HepG2 (cell line): ENCODE data around the gene OR4K17. TPM values are rescaled to one million over a fixed set of nuclear protein-coding genes. Genes with fewer than 3 reads are reported as not detected.

ENCODE experiments used
- ATAC-seq: fragments of 200-7000 bp; cut with Tn5 transposase; 3 replicates; pipeline ENCODE4 v1.9.1; 2020; ENCODE audit warnings: mild to moderate bottlenecking, moderate library complexity
- BruUV-seq: library from RNA; stranded (reverse); fragments of 400-500 nt; replicated peaks from 2 replicates; lab custom pipeline; 2021; lab: Mats Ljungman, UMichigan
- CTCF ChIA-PET: fragments of 300-600 bp; formaldehyde crosslinking; extraction: SDS; loops from one replicate; lab custom pipeline; 2021; ENCODE audit warnings: low total read pairs, inconsistent platforms, low intra/inter-chr PET ratio; lab: Yijun Ruan, JAX
- POLR2A ChIA-PET: fragments of 350-600 bp; sonication (Branson Sonifier 250); formaldehyde crosslinking; loops from one replicate; lab custom pipeline; 2020; ENCODE audit warnings: antibody characterized with exemption, inconsistent platforms; lab: Yijun Ruan, JAX
- DNase-seq: peaks from one replicate; pipeline ENCODE4 v3.0.0-alpha.2; 2015; ENCODE audit warnings: low spot score
- FAIRE-seq: peaks from 3 replicates; lab custom pipeline; 2011; peaks lifted over from hg19 to GRCh38; lab: Jason Lieb, UNC
- H2AFZ ChIP-seq: one replicate; pipeline ENCODE4 v1.6.1; 2011; ENCODE audit warnings: low read length, inconsistent platforms
- H3K27ac ChIP-seq: fragments of 300-600 bp; 3 replicates; pipeline ENCODE4 v1.8.0; 2011; ENCODE audit warnings: mixed run types, mild to moderate bottlenecking, mixed read lengths, low read length, inconsistent platforms; ENCODE audit not compliant: insufficient read depth; ENCODE audit errors: extremely low read length
- H3K27me3 ChIP-seq, 2 experiments: fragments of 200-600 bp in 1 of 2; 2 replicates in 1 of 2; 3 replicates in 1 of 2; pipeline versions ENCODE4 v1.6.0 to v1.8.0; 2011; ENCODE audit warnings: low read length in 2 of 2, mild to moderate bottlenecking in 2 of 2, moderate library complexity in 2 of 2, inconsistent platforms in 1 of 2; ENCODE audit not compliant: insufficient read depth in 2 of 2, control insufficient read depth in 1 of 2
- H3K36me3 ChIP-seq, 2 experiments: fragments of 200-600 bp in 1 of 2; replicated peaks in 1 of 2; 2 replicates in 1 of 2; 3 replicates in 1 of 2; pipeline versions ENCODE4 v1.5.1 to v1.8.0; 2011; ENCODE audit warnings: low read length in 2 of 2, inconsistent platforms in 1 of 2; ENCODE audit not compliant: insufficient read depth in 2 of 2, control insufficient read depth in 1 of 2
- H3K4me1 ChIP-seq: 2 replicates; pipeline ENCODE4 v1.5.1; 2012; ENCODE audit warnings: low read length, inconsistent platforms; ENCODE audit not compliant: insufficient read depth
- H3K4me2 ChIP-seq: 2 replicates; pipeline ENCODE4 v1.6.0; 2011; ENCODE audit warnings: low read depth, low read length, inconsistent platforms
- H3K4me3 ChIP-seq, 3 experiments: fragments of 200-600 bp in 1 of 3; sonication (generic), shearing (Covaris generic) in 1 of 3; replicated peaks in 1 of 3; 2 replicates each; pipeline ENCODE4 v1.5.1; 2011 to 2016; ENCODE audit warnings: low read length in 3 of 3, inconsistent platforms in 2 of 3, low read depth in 2 of 3, mild to moderate bottlenecking in 2 of 3, control low read depth in 1 of 3, mixed read lengths in 1 of 3; ENCODE audit not compliant: insufficient read depth in 1 of 3
- H3K79me2 ChIP-seq: one replicate; pipeline ENCODE4 v1.6.1; 2011; ENCODE audit warnings: low read length, inconsistent platforms; ENCODE audit not compliant: insufficient read depth
- H3K9ac ChIP-seq: 2 replicates; pipeline ENCODE4 v1.6.0; 2011; ENCODE audit warnings: mild to moderate bottlenecking, low read depth, low read length, inconsistent platforms; ENCODE audit not compliant: insufficient read depth
- H3K9me3 ChIP-seq: 2 replicates; pipeline ENCODE4 v1.5.1; 2012; ENCODE audit warnings: mild to moderate bottlenecking, low read length
- H4K20me1 ChIP-seq: 2 replicates; pipeline ENCODE4 v1.6.0; 2011; ENCODE audit warnings: inconsistent platforms, mild to moderate bottlenecking, low read length, moderate library complexity; ENCODE audit not compliant: insufficient read depth
- KLF9 ChIP-seq: IDR thresholded peaks from 2 replicates; pipeline ENCODE4 v1.6.1; 2016; ENCODE audit warnings: low read depth
- POLR2AphosphoS2 ChIP-seq: IDR thresholded peaks from 2 replicates; pipeline ENCODE4 v1.6.1; 2011; ENCODE audit warnings: low read depth, low read length, improper control_type of control experiment
- RBM39 ChIP-seq: fragments of 200-400 bp; formaldehyde crosslinking; IDR thresholded peaks from one replicate; pipeline ENCODE4 v1.6.1; 2018; ENCODE audit warnings: antibody characterized with exemption, mild to moderate bottlenecking, low read depth, low read length; ENCODE audit not compliant: poor library complexity, severe bottlenecking
- RXRA ChIP-seq: sonication (generic); formaldehyde crosslinking; IDR thresholded peaks from 2 replicates; pipeline ENCODE4 v1.5.1; 2020; ENCODE audit warnings: missing genetic modification reagents
- TAF1 ChIP-seq: sonication (generic); formaldehyde crosslinking; IDR thresholded peaks from 2 replicates; pipeline ENCODE4 v1.4.0; 2020; ENCODE audit warnings: missing genetic modification reagents
- TBP ChIP-seq: sonication (generic); formaldehyde crosslinking; IDR thresholded peaks from 2 replicates; pipeline ENCODE4 v1.5.0; 2020; ENCODE audit warnings: missing genetic modification reagents
- ZFP62 ChIP-seq: sonication (generic); formaldehyde crosslinking; IDR thresholded peaks from 2 replicates; pipeline ENCODE4 v1.4.0; 2020; ENCODE audit warnings: missing genetic modification reagents
- ZNF629 ChIP-seq: sonication (generic); formaldehyde crosslinking; conservative IDR thresholded peaks from 2 replicates; pipeline ENCODE4 v1.5.0; 2020; ENCODE audit warnings: missing genetic modification reagents
- ZNF772 ChIP-seq: sonication (generic); formaldehyde crosslinking; IDR thresholded peaks from 2 replicates; pipeline ENCODE4 v1.5.0; 2020; ENCODE audit warnings: mild to moderate bottlenecking, missing genetic modification reagents
- WGBS: methylation state at CpG from one replicate; pipeline ENCODE4 v1.1.6; 2017; ENCODE audit warnings: low lambda C conversion rate; 5-methylcytosine and 5-hydroxymethylcytosine counted together
- in situ Hi-C: cut with HindIII; loops from 2 replicates; pipeline ENCODE4 v1.10.0; 2017; ENCODE audit warnings: low pct_unique_long_range_greater_than_20kb; ENCODE audit not compliant: extremely low pct_ligation_motif_present
- intact Hi-C: fragments of 100-400 bp; cut with micrococcal nuclease; formaldehyde crosslinking; loops from one replicate; pipeline ENCODE4 v1.10.0; 2022; ENCODE audit not compliant: unreplicated experiment
- polyA plus RNA-seq, 8 experiments: library from polyadenylated mRNA; depleted of rRNA in 3 of 8; stranded (reverse) in 7 of 8; unstranded in 1 of 8; fragments of >200 nt; fragmentation: Illumina TruSeq in 4 of 8; extraction: Trizol in 4 of 8; gene quantifications; 2 replicates each; pipeline versions ENCODE4 v1.2.1 to v1.2.3, GENCODE V29; 2011 to 2016; ENCODE audit warnings: low read depth in 4 of 8, missing spikeins in 1 of 8, mixed read lengths in 1 of 8; ENCODE audit not compliant: insufficient read depth in 1 of 8
- total RNA-seq, 5 experiments: library from RNA; depleted of rRNA; stranded (reverse); fragments of >200 nt; fragmentation: Illumina TruSeq; extraction: Trizol; gene quantifications; 2 replicates each; pipeline ENCODE4 v1.2.3, GENCODE V29; 2016; ENCODE audit warnings: low read depth in 1 of 5
- TF ChIP-seq, protein P1 (sequence below): sonication (generic); formaldehyde crosslinking; IDR thresholded peaks from 2 replicates; pipeline ENCODE4 v1.5.0; 2020; ENCODE audit warnings: missing genetic modification reagents
- TF ChIP-seq, protein P2 (sequence below): sonication (generic); formaldehyde crosslinking; IDR thresholded peaks from 2 replicates; pipeline ENCODE4 v1.8.1; 2023; ENCODE audit warnings: mild to moderate bottlenecking, missing genetic modification reagents
- TF ChIP-seq, protein P3 (sequence below): sonication (generic); formaldehyde crosslinking; IDR thresholded peaks from 2 replicates; pipeline ENCODE4 v1.5.1; 2020; ENCODE audit warnings: mild to moderate bottlenecking, missing genetic modification reagents, borderline replicate concordance
- TF ChIP-seq, protein P4 (sequence below): sonication (generic); formaldehyde crosslinking; IDR thresholded peaks from 2 replicates; pipeline ENCODE4 v1.9.0; 2022; ENCODE audit warnings: low read depth, missing genetic modification reagents

OR4K17 gene
- total and polyA plus RNA-seq, 2 of the 13 experiments (the other 11 are each of a cell fraction or from before 2014, with no cell fraction given) = not detected

DNA sequence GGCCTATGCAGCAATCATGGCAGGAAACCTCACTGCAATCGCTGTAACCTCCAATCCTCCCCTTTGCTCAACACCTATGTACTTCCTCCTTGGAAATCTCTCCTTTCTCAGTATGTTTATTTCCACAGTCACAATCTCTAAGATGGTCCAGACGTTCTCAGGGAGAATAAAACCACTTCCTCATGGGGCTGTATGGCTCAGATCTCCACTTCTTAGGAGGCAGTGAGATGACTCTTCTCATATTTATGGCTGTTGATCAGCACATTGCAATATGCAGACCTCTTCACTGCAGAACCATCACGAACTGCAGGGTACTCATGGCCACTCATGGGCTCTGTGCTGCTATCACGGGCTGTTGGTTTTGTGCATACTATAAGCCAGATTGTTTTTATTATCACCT lies 17.1 kb upstream of the OR4K17 start:
- no peak for ATAC-seq
- H3K36me3 ChIP-seq = no peaks in the 10 kb centered on the region
- TF ChIP-seq ZNF772 (CRISPR knock-in tag) (no peak), ZFP62 (CRISPR knock-in tag) (no peak), POLR2AphosphoS2 (no peak), RXRA (no peak), KLF9 (CRISPR knock-in tag) (no peak), RBM39 (no peak), ZNF629 (CRISPR knock-in tag) (no peak), TBP (CRISPR knock-in tag) (no peak), TAF1 (CRISPR knock-in tag) (no peak)
- TF ChIP-seq, protein P1, sequence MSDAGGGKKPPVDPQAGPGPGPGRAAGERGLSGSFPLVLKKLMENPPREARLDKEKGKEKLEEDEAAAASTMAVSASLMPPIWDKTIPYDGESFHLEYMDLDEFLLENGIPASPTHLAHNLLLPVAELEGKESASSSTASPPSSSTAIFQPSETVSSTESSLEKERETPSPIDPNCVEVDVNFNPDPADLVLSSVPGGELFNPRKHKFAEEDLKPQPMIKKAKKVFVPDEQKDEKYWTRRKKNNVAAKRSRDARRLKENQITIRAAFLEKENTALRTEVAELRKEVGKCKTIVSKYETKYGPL (CRISPR knock-in tag) = no peak
- TF ChIP-seq, protein P2, sequence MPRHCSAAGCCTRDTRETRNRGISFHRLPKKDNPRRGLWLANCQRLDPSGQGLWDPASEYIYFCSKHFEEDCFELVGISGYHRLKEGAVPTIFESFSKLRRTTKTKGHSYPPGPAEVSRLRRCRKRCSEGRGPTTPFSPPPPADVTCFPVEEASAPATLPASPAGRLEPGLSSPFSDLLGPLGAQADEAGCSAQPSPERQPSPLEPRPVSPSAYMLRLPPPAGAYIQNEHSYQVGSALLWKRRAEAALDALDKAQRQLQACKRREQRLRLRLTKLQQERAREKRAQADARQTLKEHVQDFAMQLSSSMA (CRISPR knock-in tag) = no peak
- TF ChIP-seq, protein P3, sequence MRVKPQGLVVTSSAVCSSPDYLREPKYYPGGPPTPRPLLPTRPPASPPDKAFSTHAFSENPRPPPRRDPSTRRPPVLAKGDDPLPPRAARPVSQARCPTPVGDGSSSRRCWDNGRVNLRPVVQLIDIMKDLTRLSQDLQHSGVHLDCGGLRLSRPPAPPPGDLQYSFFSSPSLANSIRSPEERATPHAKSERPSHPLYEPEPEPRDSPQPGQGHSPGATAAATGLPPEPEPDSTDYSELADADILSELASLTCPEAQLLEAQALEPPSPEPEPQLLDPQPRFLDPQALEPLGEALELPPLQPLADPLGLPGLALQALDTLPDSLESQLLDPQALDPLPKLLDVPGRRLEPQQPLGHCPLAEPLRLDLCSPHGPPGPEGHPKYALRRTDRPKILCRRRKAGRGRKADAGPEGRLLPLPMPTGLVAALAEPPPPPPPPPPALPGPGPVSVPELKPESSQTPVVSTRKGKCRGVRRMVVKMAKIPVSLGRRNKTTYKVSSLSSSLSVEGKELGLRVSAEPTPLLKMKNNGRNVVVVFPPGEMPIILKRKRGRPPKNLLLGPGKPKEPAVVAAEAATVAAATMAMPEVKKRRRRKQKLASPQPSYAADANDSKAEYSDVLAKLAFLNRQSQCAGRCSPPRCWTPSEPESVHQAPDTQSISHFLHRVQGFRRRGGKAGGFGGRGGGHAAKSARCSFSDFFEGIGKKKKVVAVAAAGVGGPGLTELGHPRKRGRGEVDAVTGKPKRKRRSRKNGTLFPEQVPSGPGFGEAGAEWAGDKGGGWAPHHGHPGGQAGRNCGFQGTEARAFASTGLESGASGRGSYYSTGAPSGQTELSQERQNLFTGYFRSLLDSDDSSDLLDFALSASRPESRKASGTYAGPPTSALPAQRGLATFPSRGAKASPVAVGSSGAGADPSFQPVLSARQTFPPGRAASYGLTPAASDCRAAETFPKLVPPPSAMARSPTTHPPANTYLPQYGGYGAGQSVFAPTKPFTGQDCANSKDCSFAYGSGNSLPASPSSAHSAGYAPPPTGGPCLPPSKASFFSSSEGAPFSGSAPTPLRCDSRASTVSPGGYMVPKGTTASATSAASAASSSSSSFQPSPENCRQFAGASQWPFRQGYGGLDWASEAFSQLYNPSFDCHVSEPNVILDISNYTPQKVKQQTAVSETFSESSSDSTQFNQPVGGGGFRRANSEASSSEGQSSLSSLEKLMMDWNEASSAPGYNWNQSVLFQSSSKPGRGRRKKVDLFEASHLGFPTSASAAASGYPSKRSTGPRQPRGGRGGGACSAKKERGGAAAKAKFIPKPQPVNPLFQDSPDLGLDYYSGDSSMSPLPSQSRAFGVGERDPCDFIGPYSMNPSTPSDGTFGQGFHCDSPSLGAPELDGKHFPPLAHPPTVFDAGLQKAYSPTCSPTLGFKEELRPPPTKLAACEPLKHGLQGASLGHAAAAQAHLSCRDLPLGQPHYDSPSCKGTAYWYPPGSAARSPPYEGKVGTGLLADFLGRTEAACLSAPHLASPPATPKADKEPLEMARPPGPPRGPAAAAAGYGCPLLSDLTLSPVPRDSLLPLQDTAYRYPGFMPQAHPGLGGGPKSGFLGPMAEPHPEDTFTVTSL (CRISPR knock-in tag) = no peak
- TF ChIP-seq, protein P4, sequence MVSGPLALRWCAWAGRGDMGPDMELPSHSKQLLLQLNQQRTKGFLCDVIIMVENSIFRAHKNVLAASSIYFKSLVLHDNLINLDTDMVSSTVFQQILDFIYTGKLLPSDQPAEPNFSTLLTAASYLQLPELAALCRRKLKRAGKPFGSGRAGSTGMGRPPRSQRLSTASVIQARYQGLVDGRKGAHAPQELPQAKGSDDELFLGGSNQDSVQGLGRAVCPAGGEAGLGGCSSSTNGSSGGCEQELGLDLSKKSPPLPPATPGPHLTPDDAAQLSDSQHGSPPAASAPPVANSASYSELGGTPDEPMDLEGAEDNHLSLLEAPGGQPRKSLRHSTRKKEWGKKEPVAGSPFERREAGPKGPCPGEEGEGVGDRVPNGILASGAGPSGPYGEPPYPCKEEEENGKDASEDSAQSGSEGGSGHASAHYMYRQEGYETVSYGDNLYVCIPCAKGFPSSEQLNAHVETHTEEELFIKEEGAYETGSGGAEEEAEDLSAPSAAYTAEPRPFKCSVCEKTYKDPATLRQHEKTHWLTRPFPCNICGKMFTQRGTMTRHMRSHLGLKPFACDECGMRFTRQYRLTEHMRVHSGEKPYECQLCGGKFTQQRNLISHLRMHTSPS (CRISPR knock-in tag) = no peak
- TF ChIP-seq, all 625 proteins: peak for 0
- DNase-seq (no peak), FAIRE-seq (no peak)
- ChIA-PET CTCF (no interaction called here), POLR2A (no interaction called here)
- 4% methylated on average over 4 of the region's 4 CpGs for WGBS
- H3K4me3 ChIP-seq = no peak overlapping the region
- H3K27ac ChIP-seq = no peak overlapping the region
- in situ Hi-C loops = no loop called here
- BruUV-seq = no TSS peak
- no peaks in the 10 kb centered on the region for H3K4me1 ChIP-seq
- H2AFZ ChIP-seq = no peak overlapping the region
- no peak overlapping the region for H3K9ac ChIP-seq
- intact Hi-C loops = no loop called here
- H3K79me2 ChIP-seq = no peaks in the 10 kb centered on the region
- no peak overlapping the region for H3K4me2 ChIP-seq
- H3K9me3 ChIP-seq = no peaks in the 10 kb centered on the region
- H4K20me1 ChIP-seq = no peaks in the 10 kb centered on the region
- H3K27me3 ChIP-seq = no peaks in the 10 kb centered on the region
